ENCODE data around the gene SHB.

Gene SHB

DNA sequence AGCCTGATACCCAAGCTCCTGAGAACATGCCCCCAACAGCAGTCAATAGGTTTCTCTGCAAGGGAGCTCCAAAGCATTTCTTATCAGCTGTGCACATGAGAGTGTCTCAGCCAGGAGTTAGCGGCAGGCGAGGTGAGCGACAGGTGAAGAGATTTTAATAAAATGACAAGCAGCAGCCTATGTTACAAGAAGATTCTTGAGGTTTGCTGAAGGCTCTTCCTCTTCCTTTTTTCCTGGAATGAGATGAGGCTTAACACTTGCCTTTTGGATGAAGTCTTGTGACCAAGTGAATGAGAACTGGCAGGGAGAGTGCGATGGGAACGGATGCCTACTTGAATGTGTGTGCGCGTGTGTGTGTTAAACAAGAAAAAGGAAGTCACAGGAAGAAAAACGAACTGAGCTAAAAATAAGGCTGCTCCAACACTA lies 76.1 kb downstream of the SHB start:
- no peak overlapping the region for H3K23ac ChIP-seq (ENCODE audit: low read length in 2 of 2)
- no peak overlapping the region for H2BK120ac ChIP-seq (ENCODE audit: low read depth, low read length)
- no peak overlapping the region for H3K4ac ChIP-seq (ENCODE audit: low read depth in 1 of 2, low read length in 2 of 2)
- no peaks in the 10 kb centered on the region for H3K9me3 ChIP-seq (ENCODE audit: control insufficient read depth, low read length)
- no peak overlapping the region for H3K4me2 ChIP-seq (ENCODE audit: low read length, poor library complexity, severe bottlenecking)
- H3K36me3 ChIP-seq (ENCODE audit: control insufficient read depth in 1 of 2, insufficient read depth in 2 of 2, low read depth in 1 of 2, low read length in 2 of 2) = peaks cover 4 to 28% of the 10 kb centered on the region in 2 experiments
- no peak overlapping the region for H3K4me3 ChIP-seq (ENCODE audit: insufficient read depth in 1 of 2, low read depth in 1 of 2, low read length in 2 of 2)
- H3K14ac ChIP-seq (ENCODE audit: low read length in 2 of 2) = no peak overlapping the region
- H2AK5ac ChIP-seq (ENCODE audit: low read length, severe bottlenecking) = no peak overlapping the region
- WGBS = 92% methylated on average over 7 of the region's 8 CpGs
- H2AFZ ChIP-seq (ENCODE audit: low read depth, low read length) = no peak overlapping the region
- H3K18ac ChIP-seq (ENCODE audit: low read depth in 1 of 2, low read length in 2 of 2) = no peak overlapping the region
- no peak overlapping the region for H2BK5ac ChIP-seq (ENCODE audit: low read depth, low read length, poor library complexity, severe bottlenecking)
- no peak for DNase-seq
- no peaks in the 10 kb centered on the region for H3K27me3 ChIP-seq (ENCODE audit: control insufficient read depth in 1 of 2, insufficient read depth in 1 of 2, low read length in 2 of 2)
- no peak overlapping the region for H4K91ac ChIP-seq (ENCODE audit: low read length)
- H2BK15ac ChIP-seq (ENCODE audit: low read depth, poor library complexity, severe bottlenecking) = no peak overlapping the region
- peaks cover 12% of the 10 kb centered on the region for H3K79me1 ChIP-seq (replicated peaks; ENCODE audit: low read length, poor library complexity, severe bottlenecking)
- no peak overlapping the region for H4K8ac ChIP-seq (ENCODE audit: low read length)
- H3K9ac ChIP-seq (ENCODE audit: low read length) = no peak overlapping the region
- peak overlapping the region in 1 of 2 experiments; percentile 4 for H2BK12ac ChIP-seq (ENCODE audit: low read length in 2 of 2)
- H3K4me1 ChIP-seq (ENCODE audit: control insufficient read depth, insufficient read depth, low read depth, low read length) = peaks cover 31% of the 10 kb centered on the region
- H3K27ac ChIP-seq (ENCODE audit: low read length, poor library complexity, severe bottlenecking) = no peak overlapping the region

DNA sequence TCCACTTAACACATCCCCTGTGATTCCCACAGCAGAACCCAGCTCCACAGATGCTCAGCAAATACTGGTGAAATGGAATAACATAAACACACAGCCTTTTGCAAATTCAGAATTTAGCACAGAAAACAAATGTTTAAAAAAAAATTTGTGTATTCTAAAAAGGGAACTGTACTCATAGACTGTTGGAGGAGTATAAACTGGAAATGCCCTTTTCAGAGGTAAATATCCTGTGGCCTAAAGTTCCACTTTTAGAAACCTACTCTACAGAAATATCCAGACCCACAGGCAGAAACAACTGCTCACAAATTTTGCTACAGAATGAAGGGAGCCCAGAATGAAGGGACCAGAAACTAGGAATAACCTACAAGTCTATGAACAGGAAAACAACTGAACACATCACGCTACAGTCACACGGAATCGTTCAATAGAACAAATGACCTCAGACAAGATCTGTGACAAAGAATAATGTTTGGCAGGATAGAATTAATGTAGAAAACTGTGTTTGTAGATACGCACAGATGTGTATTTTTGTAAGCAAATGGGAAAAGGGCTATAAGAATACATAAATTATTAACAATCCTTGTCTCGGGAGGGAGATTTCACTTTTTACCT lies 78.5 kb downstream of the SHB start:
- H3K27ac ChIP-seq (ENCODE audit: low read length, poor library complexity, severe bottlenecking) = no peak overlapping the region
- H4K91ac ChIP-seq (ENCODE audit: low read length) = no peak overlapping the region
- no peaks in the 10 kb centered on the region for H3K27me3 ChIP-seq (ENCODE audit: control insufficient read depth in 1 of 2, insufficient read depth in 1 of 2, low read length in 2 of 2)
- DNase-seq = no peak
- H2BK15ac ChIP-seq (ENCODE audit: low read depth, poor library complexity, severe bottlenecking) = no peak overlapping the region
- no peak overlapping the region for H3K14ac ChIP-seq (ENCODE audit: low read length in 2 of 2)
- H3K79me1 ChIP-seq (replicated peaks; ENCODE audit: low read length, poor library complexity, severe bottlenecking) = peaks cover 11% of the 10 kb centered on the region
- no peak overlapping the region for H2BK5ac ChIP-seq (ENCODE audit: low read depth, low read length, poor library complexity, severe bottlenecking)
- no peak overlapping the region for H2BK120ac ChIP-seq (ENCODE audit: low read depth, low read length)
- H3K36me3 ChIP-seq (ENCODE audit: control insufficient read depth in 1 of 2, insufficient read depth in 2 of 2, low read depth in 1 of 2, low read length in 2 of 2) = peaks cover 4 to 29% of the 10 kb centered on the region in 2 experiments
- H4K8ac ChIP-seq (ENCODE audit: low read length) = no peak overlapping the region
- H3K4me3 ChIP-seq (ENCODE audit: insufficient read depth in 1 of 2, low read depth in 1 of 2, low read length in 2 of 2) = no peak overlapping the region
- no peak overlapping the region for H3K4ac ChIP-seq (ENCODE audit: low read depth in 1 of 2, low read length in 2 of 2)
- H2AFZ ChIP-seq (ENCODE audit: low read depth, low read length) = no peak overlapping the region
- H3K9ac ChIP-seq (ENCODE audit: low read length) = no peak overlapping the region
- 100% methylated on average over 1 of the region's 5 CpGs for WGBS
- no peaks in the 10 kb centered on the region for H3K9me3 ChIP-seq (ENCODE audit: control insufficient read depth, low read length)
- peaks cover 38% of the 10 kb centered on the region for H3K4me1 ChIP-seq (ENCODE audit: control insufficient read depth, insufficient read depth, low read depth, low read length)
- H2BK12ac ChIP-seq (ENCODE audit: low read length in 2 of 2) = no peak overlapping the region
- no peak overlapping the region for H3K4me2 ChIP-seq (ENCODE audit: low read length, poor library complexity, severe bottlenecking)
- H3K23ac ChIP-seq (ENCODE audit: low read length in 2 of 2) = no peak overlapping the region
- no peak overlapping the region for H2AK5ac ChIP-seq (ENCODE audit: low read length, severe bottlenecking)
- no peak overlapping the region for H3K18ac ChIP-seq (ENCODE audit: low read depth in 1 of 2, low read length in 2 of 2)

DNA sequence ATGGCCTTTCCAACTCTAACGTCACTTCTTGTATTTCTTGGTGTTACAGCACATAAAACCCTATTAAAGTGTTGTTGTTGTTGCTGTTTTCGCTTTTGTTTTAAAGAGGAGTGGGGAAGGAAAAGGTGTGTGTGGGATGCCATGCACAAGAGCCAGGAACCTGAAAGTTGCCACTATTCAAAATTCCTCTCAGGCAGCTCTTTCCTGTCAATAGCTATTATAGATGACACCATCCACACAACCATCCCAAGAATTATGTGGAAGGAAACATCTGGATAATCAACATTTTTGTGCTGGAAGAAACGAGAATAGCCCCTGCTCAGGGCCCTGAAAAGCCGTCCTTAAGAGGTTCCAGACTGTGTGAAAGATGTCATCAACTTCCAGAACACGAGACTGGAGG lies 79.3 kb downstream of the SHB start:
- Histone ChIP-seq H3K4me1 (ENCODE audit: control insufficient read depth, insufficient read depth, low read depth, low read length) (peaks cover 38% of the 10 kb centered on the region), H2BK120ac (ENCODE audit: low read depth, low read length) (no peak overlapping the region), H2AK5ac (ENCODE audit: low read length, severe bottlenecking) (no peak overlapping the region), H3K27me3 (ENCODE audit: control insufficient read depth in 1 of 2, insufficient read depth in 1 of 2, low read length in 2 of 2) (no peaks in the 10 kb centered on the region), H3K9me3 (ENCODE audit: control insufficient read depth, low read length) (no peaks in the 10 kb centered on the region), H3K18ac (ENCODE audit: low read depth in 1 of 2, low read length in 2 of 2) (no peak overlapping the region), H3K14ac (ENCODE audit: low read length in 2 of 2) (no peak overlapping the region), H2BK5ac (ENCODE audit: low read depth, low read length, poor library complexity, severe bottlenecking) (no peak overlapping the region), H2BK15ac (ENCODE audit: low read depth, poor library complexity, severe bottlenecking) (no peak overlapping the region), H4K91ac (ENCODE audit: low read length) (no peak overlapping the region), H3K27ac (ENCODE audit: low read length, poor library complexity, severe bottlenecking) (no peak overlapping the region), H3K4me3 (ENCODE audit: insufficient read depth in 1 of 2, low read depth in 1 of 2, low read length in 2 of 2) (no peak overlapping the region), H3K4ac (ENCODE audit: low read depth in 1 of 2, low read length in 2 of 2) (no peak overlapping the region), H4K8ac (ENCODE audit: low read length) (no peak overlapping the region), H3K9ac (ENCODE audit: low read length) (no peak overlapping the region), H3K23ac (ENCODE audit: low read length in 2 of 2) (no peak overlapping the region), H2BK12ac (ENCODE audit: low read length in 2 of 2) (no peak overlapping the region), H3K36me3 (ENCODE audit: control insufficient read depth in 1 of 2, insufficient read depth in 2 of 2, low read depth in 1 of 2, low read length in 2 of 2) (peaks cover 4 to 33% of the 10 kb centered on the region in 2 experiments), H3K4me2 (ENCODE audit: low read length, poor library complexity, severe bottlenecking) (no peak overlapping the region), H2AFZ (ENCODE audit: low read depth, low read length) (no peak overlapping the region), H3K79me1 (replicated peaks; ENCODE audit: low read length, poor library complexity, severe bottlenecking) (peaks cover 11% of the 10 kb centered on the region)
- 43% methylated on average over 3 of the region's 5 CpGs for WGBS
- DNase-seq = no peak

GRCh38 chr9:37988602-37989001 lies 80.4 kb downstream of the SHB start:
- DNase-seq = no peak
- no peak overlapping the region for H3K18ac ChIP-seq (ENCODE audit: low read depth in 1 of 2, low read length in 2 of 2)

More at GRCh38 chr9:37988602-37989001, 80.4 kb downstream of the SHB start:
- Histone ChIP-seq H3K4me2 (ENCODE audit: low read length, poor library complexity, severe bottlenecking) (no peak overlapping the region), H3K9ac (ENCODE audit: low read length) (no peak overlapping the region), H3K27ac (ENCODE audit: low read length, poor library complexity, severe bottlenecking) (no peak overlapping the region), H3K4me3 (ENCODE audit: insufficient read depth in 1 of 2, low read depth in 1 of 2, low read length in 2 of 2) (no peak overlapping the region), H2AFZ (ENCODE audit: low read depth, low read length) (no peak overlapping the region), H4K8ac (ENCODE audit: low read length) (no peak overlapping the region), H2BK5ac (ENCODE audit: low read depth, low read length, poor library complexity, severe bottlenecking) (no peak overlapping the region), H3K27me3 (ENCODE audit: control insufficient read depth in 1 of 2, insufficient read depth in 1 of 2, low read length in 2 of 2) (no peaks in the 10 kb centered on the region), H3K79me1 (replicated peaks; ENCODE audit: low read length, poor library complexity, severe bottlenecking) (peaks cover 9% of the 10 kb centered on the region), H3K4ac (ENCODE audit: low read depth in 1 of 2, low read length in 2 of 2) (no peak overlapping the region), H3K23ac (ENCODE audit: low read length in 2 of 2) (no peak overlapping the region), H3K14ac (ENCODE audit: low read length in 2 of 2) (no peak overlapping the region), H2BK120ac (ENCODE audit: low read depth, low read length) (no peak overlapping the region), H2AK5ac (ENCODE audit: low read length, severe bottlenecking) (no peak overlapping the region), H3K9me3 (ENCODE audit: control insufficient read depth, low read length) (no peaks in the 10 kb centered on the region), H3K4me1 (ENCODE audit: control insufficient read depth, insufficient read depth, low read depth, low read length) (peaks cover 44% of the 10 kb centered on the region), H4K91ac (ENCODE audit: low read length) (no peak overlapping the region), H2BK12ac (ENCODE audit: low read length in 2 of 2) (no peak overlapping the region), H2BK15ac (ENCODE audit: low read depth, poor library complexity, severe bottlenecking) (no peak overlapping the region), H3K36me3 (ENCODE audit: control insufficient read depth in 1 of 2, insufficient read depth in 2 of 2, low read depth in 1 of 2, low read length in 2 of 2) (peaks cover 4 to 42% of the 10 kb centered on the region in 2 experiments)
- 78% methylated on average over 2 of the region's 2 CpGs for WGBS

Data from mesenchymal stem cell (in vitro differentiated cells and primary cell).